Myocyte (in vitro differentiated cells): ENCODE measurements around the gene SFXN1. TPM values are rescaled to one million over a fixed set of nuclear protein-coding genes. Genes with fewer than 3 reads are reported as not detected.
A peak's percentile ranks its signal among the peaks of the same experiment; 100 is the strongest.

Source experiments
- DNase-seq: peaks from one replicate; pipeline ENCODE4 v3.0.0-alpha.2; 2012; ENCODE audit warnings: low read depth
- total RNA-seq: library from RNA; depleted of rRNA; stranded (reverse); fragments of >200 nt; gene quantifications from 2 replicates; pipeline ENCODE4 v1.2.3, GENCODE V29; 2014

The SFXN1 gene
- total RNA-seq, 1 donor from 2014 or later, result 45.9 TPM

GRCh38 chr5:175465282-175465681, 13.1 kb upstream of the SFXN1 start:
- DNase-seq, result no peak

GRCh38 chr5:175466700-175467318, 11.6 kb upstream of the SFXN1 start:
- DNase-seq, result no peak

GRCh38 chr5:175467983-175468690, 10.2 kb upstream of the SFXN1 start:
- no peak for DNase-seq

- DNase-seq, result no peak
Measured at GRCh38 chr5:175468892-175469291, 9.5 kb upstream of the SFXN1 start.

- no peak for DNase-seq
Measured at GRCh38 chr5:175469916-175470315, 8.4 kb upstream of the SFXN1 start.

GRCh38 chr5:175470781-175471180, 7.6 kb upstream of the SFXN1 start:
- DNase-seq, result no peak

GRCh38 chr5:175471196-175471595, 7.2 kb upstream of the SFXN1 start:
- DNase-seq, result no peak

GRCh38 chr5:175471628-175472027, 6.7 kb upstream of the SFXN1 start:
- no peak for DNase-seq

GRCh38 chr5:175472378-175472777, 6.0 kb upstream of the SFXN1 start:
- DNase-seq, result no peak

GRCh38 chr5:175475248-175475647, 3.1 kb upstream of the SFXN1 start:
- no peak for DNase-seq

GRCh38 chr5:175477440-175477839, 920 bp upstream of the SFXN1 start:
- no peak for DNase-seq

GRCh38 chr5:175478008-175478383, 364 bp upstream of the SFXN1 start:
- DNase-seq, result no peak

- peak; percentile 32 for DNase-seq
Measured at GRCh38 chr5:175479125-175479881, 943 bp downstream of the SFXN1 start.

GRCh38 chr5:175483337-175483736, 5.0 kb downstream of the SFXN1 start:
- no peak for DNase-seq

- DNase-seq, result no peak
Measured at GRCh38 chr5:175484322-175484721, 6.0 kb downstream of the SFXN1 start.

- DNase-seq, result no peak
Measured at GRCh38 chr5:175484829-175485228, 6.5 kb downstream of the SFXN1 start.

GRCh38 chr5:175485631-175486030, 7.3 kb downstream of the SFXN1 start:
- no peak for DNase-seq

GRCh38 chr5:175487514-175488222, 9.3 kb downstream of the SFXN1 start:
- no peak for DNase-seq

GRCh38 chr5:175489693-175490443, 11.5 kb downstream of the SFXN1 start:
- no peak for DNase-seq

- DNase-seq, result no peak
Measured at GRCh38 chr5:175491223-175491622, 12.9 kb downstream of the SFXN1 start.

- no peak for DNase-seq
Measured at GRCh38 chr5:175493260-175493659, 14.9 kb downstream of the SFXN1 start.
